HS-5 (cell line): ENCODE data around the gene PCDHGA6.
"Not testable (repeated sequence)": the region's sequence is repeated elsewhere in the genome, so short reads cannot be mapped to it uniquely, and the experiment has no call there.

Source experiments
- DNase-seq: peaks from one replicate; pipeline ENCODE4 v3.0.0-alpha.2; 2012; ENCODE audit warnings: low read depth

Gene PCDHGA6

GRCh38 chr5:141394401-141395187 is 20.9 kb downstream of the PCDHGA6 start:
- not testable (repeated sequence) for DNase-seq

- not testable (repeated sequence) for DNase-seq
These were observed 24.3 kb downstream of the PCDHGA6 start, which contains the start of gene PCDHGB5 for GRCh38 chr5:141397756-141398551. Gene PCDHGB5 (plus strand): TSS chr5:141397947. CDS start chr5:141398128, 181 bp downstream.

GRCh38 chr5:141398608-141399007 is 24.9 kb downstream of the PCDHGA6 start:
- no peak for DNase-seq

GRCh38 chr5:141399555-141400258 is 26.0 kb downstream of the PCDHGA6 start:
- no peak for DNase-seq

GRCh38 chr5:141402553-141403243 is 29.0 kb downstream of the PCDHGA6 start, which contains the start of gene PCDHGA9:
Gene PCDHGA9 (plus strand): TSS chr5:141402778. CDS start chr5:141402953, 175 bp downstream.
- no peak for DNase-seq

- no peak for DNase-seq
These were observed 29.7 kb downstream of the PCDHGA6 start for GRCh38 chr5:141403387-141403786.

- not testable (repeated sequence) for DNase-seq
These were observed 34.3 kb downstream of the PCDHGA6 start, which contains the start of gene PCDHGB6 for GRCh38 chr5:141407790-141408505. Gene PCDHGB6 (plus strand): TSS chr5:141408021. CDS start chr5:141408203, 182 bp downstream.

GRCh38 chr5:141409598-141410306 is 36.1 kb downstream of the PCDHGA6 start:
- DNase-seq, result no peak

GRCh38 chr5:141411575-141411974 is 37.9 kb downstream of the PCDHGA6 start:
- DNase-seq, result no peak

- DNase-seq, result no peak
These were observed 39.3 kb downstream of the PCDHGA6 start, which contains the start of gene PCDHGA10 for GRCh38 chr5:141412854-141413539. Gene PCDHGA10 (plus strand): TSS chr5:141412987. CDS start chr5:141413176, 189 bp downstream.

- no peak for DNase-seq
These were observed 39.9 kb downstream of the PCDHGA6 start for GRCh38 chr5:141413540-141414069.

GRCh38 chr5:141414548-141415274 is 41.0 kb downstream of the PCDHGA6 start:
- DNase-seq, result not testable (repeated sequence)

- not testable (repeated sequence) for DNase-seq
These were observed 41.6 kb downstream of the PCDHGA6 start for GRCh38 chr5:141415275-141415618.

- not testable (repeated sequence) for DNase-seq
These were observed 43.9 kb downstream of the PCDHGA6 start, which contains the start of gene PCDHGB7 for GRCh38 chr5:141417494-141418172. Gene PCDHGB7 (plus strand): TSS chr5:141417677. CDS start chr5:141417860, 183 bp downstream.

GRCh38 chr5:141419074-141419880 is 45.6 kb downstream of the PCDHGA6 start:
- DNase-seq, result no peak

- DNase-seq, result no peak
These were observed 47.3 kb downstream of the PCDHGA6 start, which contains the start of gene PCDHGA11 for GRCh38 chr5:141420855-141421488. Gene PCDHGA11 (plus strand): TSS chr5:141421051. CDS start chr5:141421228, 177 bp downstream.
